NCI-H128 (cell line): ENCODE results near the gene TRAF3.

Source experiments
- DNase-seq: peaks from one replicate; lab custom pipeline; 2025; ENCODE audit not compliant: unreplicated experiment; lab: John Stamatoyannopoulos, UW

Gene TRAF3

GRCh38 chr14:102951799-102952198, 174.6 kb downstream of the TRAF3 start:
- DNase-seq = no peak

- no peak for DNase-seq
Observed at GRCh38 chr14:102952276-102952675, 175.0 kb downstream of the TRAF3 start.

- DNase-seq = no peak
Observed at GRCh38 chr14:102953100-102953499, 175.9 kb downstream of the TRAF3 start.

GRCh38 chr14:102954081-102954789, 177.0 kb downstream of the TRAF3 start:
- no peak for DNase-seq

- no peak for DNase-seq
Observed at GRCh38 chr14:102955636-102956408, 178.6 kb downstream of the TRAF3 start.

GRCh38 chr14:102957222-102957621, 180.0 kb downstream of the TRAF3 start:
- DNase-seq = no peak

- DNase-seq = no peak
Observed at GRCh38 chr14:102958461-102958860, 181.2 kb downstream of the TRAF3 start.
